ENCODE data around the gene MYOF.

Gene MYOF

GRCh38 chr10:93454736-93455135 is 27.4 kb downstream of the MYOF start:
- no peak for DNase-seq (ENCODE audit: extremely low read depth, low read depth)
- TF ChIP-seq, protein P1, sequence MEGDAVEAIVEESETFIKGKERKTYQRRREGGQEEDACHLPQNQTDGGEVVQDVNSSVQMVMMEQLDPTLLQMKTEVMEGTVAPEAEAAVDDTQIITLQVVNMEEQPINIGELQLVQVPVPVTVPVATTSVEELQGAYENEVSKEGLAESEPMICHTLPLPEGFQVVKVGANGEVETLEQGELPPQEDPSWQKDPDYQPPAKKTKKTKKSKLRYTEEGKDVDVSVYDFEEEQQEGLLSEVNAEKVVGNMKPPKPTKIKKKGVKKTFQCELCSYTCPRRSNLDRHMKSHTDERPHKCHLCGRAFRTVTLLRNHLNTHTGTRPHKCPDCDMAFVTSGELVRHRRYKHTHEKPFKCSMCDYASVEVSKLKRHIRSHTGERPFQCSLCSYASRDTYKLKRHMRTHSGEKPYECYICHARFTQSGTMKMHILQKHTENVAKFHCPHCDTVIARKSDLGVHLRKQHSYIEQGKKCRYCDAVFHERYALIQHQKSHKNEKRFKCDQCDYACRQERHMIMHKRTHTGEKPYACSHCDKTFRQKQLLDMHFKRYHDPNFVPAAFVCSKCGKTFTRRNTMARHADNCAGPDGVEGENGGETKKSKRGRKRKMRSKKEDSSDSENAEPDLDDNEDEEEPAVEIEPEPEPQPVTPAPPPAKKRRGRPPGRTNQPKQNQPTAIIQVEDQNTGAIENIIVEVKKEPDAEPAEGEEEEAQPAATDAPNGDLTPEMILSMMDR (IDR thresholded peaks at IDR 0.05; ENCODE audit: low read depth, low read length) = no peak

GRCh38 chr10:93454146-93454545 is 28.0 kb downstream of the MYOF start:
- TF ChIP-seq, protein P1 (IDR thresholded peaks at IDR 0.05; ENCODE audit: low read depth, low read length) = no peak
- DNase-seq (ENCODE audit: extremely low read depth, low read depth) = no peak

GRCh38 chr10:93452143-93452542 is 30.0 kb downstream of the MYOF start:
- TF ChIP-seq, protein P1 (IDR thresholded peaks at IDR 0.05; ENCODE audit: low read depth, low read length) = no peak
- no peak for DNase-seq (ENCODE audit: extremely low read depth, low read depth)

- no peak for DNase-seq (ENCODE audit: extremely low read depth, low read depth)
- TF ChIP-seq, protein P1 (IDR thresholded peaks at IDR 0.05; ENCODE audit: low read depth, low read length) = no peak
Observed at GRCh38 chr10:93451244-93451947, 30.7 kb downstream of the MYOF start.

GRCh38 chr10:93447970-93448369 is 34.2 kb downstream of the MYOF start:
- DNase-seq (ENCODE audit: extremely low read depth, low read depth) = no peak
- TF ChIP-seq, protein P1 (IDR thresholded peaks at IDR 0.05; ENCODE audit: low read depth, low read length) = no peak

DNA sequence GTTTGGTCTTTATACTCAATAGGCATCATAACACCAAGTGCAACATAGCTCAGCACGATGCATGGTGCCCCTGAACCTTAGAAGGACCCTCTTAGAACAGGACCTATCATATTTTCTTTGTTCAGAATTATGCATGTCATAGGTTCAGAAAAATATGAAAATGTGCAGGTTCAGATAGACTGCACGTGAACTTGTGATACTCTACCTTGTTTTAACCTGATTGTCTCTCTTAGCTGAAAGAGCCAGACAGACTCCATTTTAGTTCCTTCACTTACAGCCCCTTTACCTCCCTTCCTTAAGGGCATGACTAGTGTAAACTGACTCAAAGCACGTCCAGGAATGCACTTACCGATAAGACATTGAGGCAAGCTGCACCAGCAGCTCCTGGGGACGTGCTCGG is 35.1 kb downstream of the MYOF start:
- no peak for DNase-seq (ENCODE audit: extremely low read depth, low read depth)
- TF ChIP-seq, protein P1 (IDR thresholded peaks at IDR 0.05; ENCODE audit: low read depth, low read length) = no peak

- DNase-seq (ENCODE audit: extremely low read depth, low read depth) = no peak
Observed at GRCh38 chr10:93445978-93446720, 36.0 kb downstream of the MYOF start.

More at GRCh38 chr10:93445978-93446720, 36.0 kb downstream of the MYOF start:
- TF ChIP-seq, protein P1 (IDR thresholded peaks at IDR 0.05; ENCODE audit: low read depth, low read length) = no peak
